GM23248 (cell line): ENCODE measurements around the gene STRN4.

ENCODE experiments used
- EZH2 ChIP-seq: fragments of 200-600 bp; sonication (generic); IDR thresholded peaks from 2 replicates; pipeline ENCODE4 v1.6.1; 2018; ENCODE audit warnings: antibody characterized with exemption, mild to moderate bottlenecking; ENCODE audit not compliant: insufficient read depth, poor library complexity, severe bottlenecking
- EZH2phosphoT487 ChIP-seq: fragments of 200-600 bp; sonication (generic); IDR thresholded peaks from 2 replicates; pipeline ENCODE4 v1.6.1; 2018; ENCODE audit warnings: antibody characterized with exemption, moderate library complexity, mild to moderate bottlenecking, low read depth; ENCODE audit not compliant: insufficient read depth

GRCh38 chr19:46696866-46697203, 49.4 kb downstream of the STRN4 start:
- TF ChIP-seq EZH2phosphoT487 (no peak), EZH2 (no peak)
